GM12878 (cell line): ENCODE data around the gene DNAAF8. TPM values are rescaled to one million over a fixed set of nuclear protein-coding genes. Genes with fewer than 3 reads are reported as not detected.

ENCODE experiments used
- ATAC-seq: fragments of 200-7000 bp; cut with Tn5 transposase; 3 replicates; pipeline ENCODE4 v1.9.1; 2020; ENCODE audit warnings: mild to moderate bottlenecking, moderate library complexity
- BruUV-seq: library from RNA; stranded (reverse); fragments of 400-500 nt; replicated peaks from 2 replicates; lab custom pipeline; 2021; lab: Mats Ljungman, UMichigan
- CTCF ChIA-PET: fragments of 300-600 bp; sonication (Branson Sonifier 250); formaldehyde crosslinking; extraction: SDS; loops from one replicate; lab custom pipeline; 2021; ENCODE audit warnings: inconsistent platforms; lab: Yijun Ruan, JAX
- POLR2A ChIA-PET: fragments of 350-600 bp; formaldehyde crosslinking; extraction: SDS; loops from one replicate; lab custom pipeline; 2021; ENCODE audit warnings: inconsistent platforms; lab: Charles Lee
- RAD21 ChIA-PET: fragments of 300-600 bp; sonication (Branson Sonifier 250); formaldehyde crosslinking; loops from one replicate; lab custom pipeline; 2023; ENCODE audit warnings: antibody characterized with exemption; ENCODE audit not compliant: unreplicated experiment; lab: Charles Lee
- SMC1A ChIA-PET: fragments of 300-600 bp; sonication (Branson Sonifier 250); formaldehyde crosslinking; loops from one replicate; lab custom pipeline; 2023; ENCODE audit not compliant: unreplicated experiment, uncharacterized antibody; lab: Charles Lee
- DNase-seq: peaks from one replicate; pipeline ENCODE4 v3.0.0-alpha.2; 2011; ENCODE audit warnings: low read depth, low spot score
- FAIRE-seq: peaks from 3 replicates; lab custom pipeline; 2011; peaks lifted over from hg19 to GRCh38; lab: Jason Lieb, UNC
- H2AFZ ChIP-seq: 2 replicates; pipeline ENCODE4 v1.6.0; 2011; ENCODE audit warnings: low read depth, low read length, control low read depth; ENCODE audit not compliant: control insufficient read depth
- H3K27ac ChIP-seq: 2 replicates; pipeline ENCODE4 v1.5.1; 2011; ENCODE audit warnings: control low read depth; ENCODE audit not compliant: control insufficient read depth, insufficient read depth
- H3K27me3 ChIP-seq, 2 experiments: replicated peaks in 1 of 2; 2 replicates each; pipeline versions ENCODE4 v1.6.0 to v1.6.1; 2011; ENCODE audit warnings: low read length in 1 of 2; ENCODE audit not compliant: control insufficient read depth in 2 of 2, insufficient read depth in 2 of 2
- H3K36me3 ChIP-seq, 2 experiments: 2 replicates each; pipeline ENCODE4 v1.5.1; 2011; ENCODE audit warnings: low read length in 1 of 2; ENCODE audit not compliant: control insufficient read depth in 2 of 2, insufficient read depth in 2 of 2
- H3K4me1 ChIP-seq: 2 replicates; pipeline ENCODE4 v1.6.1; 2011; ENCODE audit warnings: mild to moderate bottlenecking, low read length, moderate library complexity, mixed read lengths; ENCODE audit not compliant: control insufficient read depth, insufficient read depth
- H3K4me2 ChIP-seq: 2 replicates; pipeline ENCODE4 v1.6.0; 2011; ENCODE audit warnings: control low read depth; ENCODE audit not compliant: control insufficient read depth, insufficient read depth
- H3K4me3 ChIP-seq: fragments of 200-600 bp; sonication (generic); 2 replicates; pipeline ENCODE4 v1.5.1; 2016
- H3K79me2 ChIP-seq: 2 replicates; pipeline ENCODE4 v1.6.0; 2011; ENCODE audit warnings: low read length; ENCODE audit not compliant: control insufficient read depth, insufficient read depth
- H3K9ac ChIP-seq: 2 replicates; pipeline ENCODE4 v1.8.0; 2011; ENCODE audit warnings: low read length, control low read depth, mixed read lengths; ENCODE audit not compliant: control insufficient read depth, insufficient read depth
- H3K9me3 ChIP-seq: replicated peaks from 3 replicates; pipeline ENCODE4 v1.5.1; 2011; ENCODE audit warnings: mild to moderate bottlenecking, low read length; ENCODE audit not compliant: control insufficient read depth, insufficient read depth
- H4K20me1 ChIP-seq: 2 replicates; pipeline ENCODE4 v1.6.0; 2011; ENCODE audit not compliant: control insufficient read depth, insufficient read depth
- ASH2L ChIP-seq: fragments of 300-600, 200-600 bp; sonication (generic); IDR thresholded peaks from 2 replicates; pipeline ENCODE4 v1.6.1; 2017; ENCODE audit warnings: low read depth, mild to moderate bottlenecking, borderline replicate concordance
- ATF7 ChIP-seq: fragments of 450-650 bp; IDR thresholded peaks from 2 replicates; pipeline ENCODE4 v1.6.1; 2016; ENCODE audit warnings: low read depth, mild to moderate bottlenecking
- CBX5 ChIP-seq: sonication (generic); IDR thresholded peaks from 2 replicates; pipeline ENCODE4 v1.6.1; 2016; ENCODE audit warnings: low read depth, moderate library complexity, mild to moderate bottlenecking, inconsistent platforms
- CHD1 ChIP-seq: IDR thresholded peaks from 2 replicates; pipeline ENCODE4 v1.6.1; 2012; ENCODE audit warnings: low read depth, low read length, improper control_type of control experiment
- CREB1 ChIP-seq: IDR thresholded peaks from 2 replicates; pipeline ENCODE4 v1.6.1; 2012; ENCODE audit warnings: low read depth, mild to moderate bottlenecking, inconsistent platforms
- ETV6 ChIP-seq, 2 experiments: fragments of 450-650 bp in 1 of 2; IDR thresholded peaks in 1 of 2; conservative IDR thresholded peaks in 1 of 2; 2 replicates each; pipeline ENCODE4 v1.6.1; 2014; ENCODE audit warnings: antibody characterized with exemption in 1 of 2, borderline replicate concordance in 1 of 2, low read depth in 1 of 2, mild to moderate bottlenecking in 1 of 2, moderate library complexity in 1 of 2
- IKZF1 ChIP-seq: fragments of 450-650 bp; conservative IDR thresholded peaks from 2 replicates; pipeline ENCODE4 v1.6.1; 2017; ENCODE audit warnings: antibody characterized with exemption, mild to moderate bottlenecking
- IRF4 ChIP-seq: IDR thresholded peaks from 2 replicates; pipeline ENCODE4 v1.6.1; 2011; ENCODE audit warnings: low read depth, low read length
- NFIC ChIP-seq: IDR thresholded peaks from 2 replicates; pipeline ENCODE4 v1.6.1; 2012; ENCODE audit warnings: low read depth, mild to moderate bottlenecking, inconsistent platforms, low read length, moderate library complexity
- NFXL1 ChIP-seq: fragments of 450-650 bp; IDR thresholded peaks from 2 replicates; pipeline ENCODE4 v1.6.1; 2017; ENCODE audit warnings: antibody characterized with exemption, mild to moderate bottlenecking, borderline replicate concordance
- RAD51 ChIP-seq: fragments of 450-650 bp; IDR thresholded peaks from 2 replicates; pipeline ENCODE4 v1.6.1; 2016; ENCODE audit warnings: moderate library complexity, mild to moderate bottlenecking, inconsistent platforms
- RELA ChIP-seq: fragments of 450-650 bp; IDR thresholded peaks from 2 replicates; pipeline ENCODE4 v1.8.0; 2014; ENCODE audit warnings: borderline replicate concordance; ENCODE audit not compliant: partially characterized antibody
- SIN3A ChIP-seq: IDR thresholded peaks from 2 replicates; pipeline ENCODE4 v1.6.1; 2012; ENCODE audit warnings: low read depth, low read length, improper control_type of control experiment
- SMAD5 ChIP-seq: IDR thresholded peaks from 2 replicates; pipeline ENCODE4 v1.6.1; 2016; ENCODE audit warnings: antibody characterized with exemption, low read depth
- TCF12 ChIP-seq: IDR thresholded peaks from 2 replicates; pipeline ENCODE4 v1.6.1; 2011; ENCODE audit warnings: low read depth, mild to moderate bottlenecking, low read length
- WRNIP1 ChIP-seq: IDR thresholded peaks from 2 replicates; pipeline ENCODE4 v1.6.1; 2011; ENCODE audit warnings: low read depth, low read length, improper control_type of control experiment, borderline replicate concordance
- ZBED1 ChIP-seq: IDR thresholded peaks from 2 replicates; pipeline ENCODE4 v1.6.1; 2016; ENCODE audit warnings: borderline replicate concordance
- ZBTB33 ChIP-seq: fragments of 450-650 bp; IDR thresholded peaks from 2 replicates; pipeline ENCODE4 v1.6.1; 2017; ENCODE audit warnings: mild to moderate bottlenecking
- ZSCAN29 ChIP-seq: fragments of 450-650 bp; IDR thresholded peaks from 2 replicates; pipeline ENCODE4 v1.6.1; 2017; ENCODE audit warnings: mild to moderate bottlenecking, moderate library complexity
- WGBS: methylation state at CpG from one replicate; pipeline ENCODE4 v1.1.6; 2016; ENCODE audit warnings: low lambda C conversion rate; ENCODE audit not compliant: insufficient replicate concordance, insufficient coverage; ENCODE audit errors: missing lambda C conversion rate; 5-methylcytosine and 5-hydroxymethylcytosine counted together
- in situ Hi-C: fragments of 300-500 bp; cut with MboI; formaldehyde crosslinking; loops from 9 replicates; pipeline ENCODE4 v1.14.3; 2018; ENCODE audit warnings: mixed read lengths
- intact Hi-C: fragments of 100-400 bp; cut with micrococcal nuclease; formaldehyde crosslinking; loops from one replicate; pipeline ENCODE4 v1.14.2; 2022; ENCODE audit not compliant: unreplicated experiment
- polyA plus RNA-seq, 11 experiments: library from polyadenylated mRNA; depleted of rRNA in 4 of 11; unstranded in 6 of 11; stranded (reverse) in 5 of 11; fragments of >200 nt; fragmentation: Nextera tagmentation in 4 of 11; fragmentation: Illumina TruSeq in 1 of 11; extraction: Ambion mirVana in 4 of 11; extraction: Trizol in 1 of 11; gene quantifications; 1 replicate in 1 of 11; 2 replicates in 10 of 11; pipeline versions ENCODE4 v1.2.1 to v1.2.3, GENCODE V29; 2011 to 2016; ENCODE audit warnings: inconsistent platforms in 2 of 11, missing spikeins in 2 of 11, low read depth in 1 of 11
- total RNA-seq, 4 experiments: library from RNA; depleted of rRNA in 3 of 4; stranded (reverse); fragments of >200 nt in 3 of 4; fragmentation: Illumina TruSeq in 1 of 4; extraction: Trizol in 1 of 4; gene quantifications; 2 replicates each; pipeline versions ENCODE4 v1.2.1 to v1.2.3, GENCODE V29; 2013 to 2021

The DNAAF8 gene
- total and polyA plus RNA-seq, 10 of the 15 experiments (the other 5 are each of a cell fraction or from before 2014, with no cell fraction given) = 0.01 to 0.78 (median 0.22) TPM; not detected in 2

- H3K4me3 ChIP-seq = no peak overlapping the region
- TF ChIP-seq CBX5 (no peak), SMAD5 (no peak), IRF4 (no peak), RAD51 (no peak), ZBED1 (no peak), IKZF1 (no peak), WRNIP1 (no peak), ASH2L (no peak), TCF12 (no peak), RELA (no peak), ZBTB33 (no peak), ETV6 (conservative IDR thresholded peaks at IDR 0.05 in 1 of 2, IDR thresholded peaks at IDR 0.05 in 1 of 2; ENCODE audit: borderline replicate concordance in 1 of 2, low read depth in 1 of 2) (no peak), SIN3A (no peak), NFXL1 (no peak), NFIC (no peak), CHD1 (no peak), CREB1 (no peak), ZSCAN29 (no peak), ATF7 (no peak)
- H4K20me1 ChIP-seq = no peaks in the 10 kb centered on the region
- peaks cover 6 to 16% of the 10 kb centered on the region in 2 experiments for H3K36me3 ChIP-seq
- intact Hi-C loops (no loop called here), in situ Hi-C loops (no loop called here)
- CTCF ChIA-PET = interaction anchor here (0.7 kb wide), 1 partner anchor 107 kb away, joined by 3 read pairs; no protein-coding TSS in a partner anchor
- DNase-seq (no peak), FAIRE-seq (no peak), ATAC-seq (no peak)
- H3K4me1 ChIP-seq = no peaks in the 10 kb centered on the region
- no peak overlapping the region for H3K9ac ChIP-seq
- H3K9me3 ChIP-seq = peaks cover 3% of the 10 kb centered on the region; the same call in 1 of the 3 replicates
- SMC1A ChIA-PET = interaction anchor here (0.6 kb wide), 1 partner anchor 26 kb away, joined by 3 read pairs; the partner anchor contains the start of genes ANKS3 and DNAAF8
- no peaks in the 10 kb centered on the region; the same call in 1 of the 2 replicates for H3K79me2 ChIP-seq
- no peaks in the 10 kb centered on the region for H3K27me3 ChIP-seq
- 83% methylated on average over 23 of the region's 23 CpGs for WGBS
- POLR2A ChIA-PET = interaction anchor here (0.5 to 1.0 kb wide), 3 partner anchors 8 to 94 kb away, joined by 3 read pairs; no protein-coding TSS in a partner anchor
- RAD21 ChIA-PET = interaction anchor here (0.6 kb wide), 2 partner anchors 28 to 218 kb away, joined by 3 read pairs; no protein-coding TSS in a partner anchor
- H3K27ac ChIP-seq = no peak overlapping the region
- BruUV-seq = no TSS peak
- no peak overlapping the region for H2AFZ ChIP-seq
- H3K4me2 ChIP-seq = no peak overlapping the region
Observed at GRCh38 chr16:4760221-4760910, 26.0 kb downstream of the DNAAF8 start.
